ENCODE data around the gene BCORL1. TPM values are rescaled to one million over a fixed set of nuclear protein-coding genes. Genes with fewer than 3 reads are reported as not detected.

The BCORL1 gene
- total RNA-seq, 1 donor from 2014 or later: 1.1 TPM

DNA sequence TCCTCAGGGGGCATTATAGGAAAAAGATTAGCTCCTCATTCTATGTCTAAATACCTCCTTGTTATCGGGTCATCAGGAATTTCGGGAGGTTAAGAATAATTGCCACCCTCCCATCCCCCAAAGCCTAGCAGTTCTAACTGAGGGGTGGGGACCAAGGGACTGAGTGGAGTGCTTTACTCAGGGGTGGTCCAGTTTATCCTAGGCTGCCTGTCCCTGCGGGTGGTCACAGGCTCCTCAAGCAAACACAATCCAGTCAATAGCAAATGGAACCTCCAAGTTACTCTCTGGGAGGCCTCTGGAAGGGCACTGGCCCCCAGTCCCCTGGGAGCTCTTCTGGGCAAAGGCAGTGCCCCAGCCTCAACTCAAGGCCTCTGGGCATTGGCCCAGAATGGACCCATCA is 121.2 kb downstream of the BCORL1 start:
- DNase-seq (ENCODE audit: low read depth): no peak
- Histone ChIP-seq H3K4me3 (ENCODE audit: low read depth, low read length) (no peak overlapping the region), H3K27me3 (ENCODE audit: control insufficient read depth, insufficient read depth, low read length) (no peaks in the 10 kb centered on the region), H3K36me3 (ENCODE audit: control insufficient read depth, insufficient read depth, low read length) (no peaks in the 10 kb centered on the region)
- no peak for FAIRE-seq
- TF ChIP-seq, protein P1, sequence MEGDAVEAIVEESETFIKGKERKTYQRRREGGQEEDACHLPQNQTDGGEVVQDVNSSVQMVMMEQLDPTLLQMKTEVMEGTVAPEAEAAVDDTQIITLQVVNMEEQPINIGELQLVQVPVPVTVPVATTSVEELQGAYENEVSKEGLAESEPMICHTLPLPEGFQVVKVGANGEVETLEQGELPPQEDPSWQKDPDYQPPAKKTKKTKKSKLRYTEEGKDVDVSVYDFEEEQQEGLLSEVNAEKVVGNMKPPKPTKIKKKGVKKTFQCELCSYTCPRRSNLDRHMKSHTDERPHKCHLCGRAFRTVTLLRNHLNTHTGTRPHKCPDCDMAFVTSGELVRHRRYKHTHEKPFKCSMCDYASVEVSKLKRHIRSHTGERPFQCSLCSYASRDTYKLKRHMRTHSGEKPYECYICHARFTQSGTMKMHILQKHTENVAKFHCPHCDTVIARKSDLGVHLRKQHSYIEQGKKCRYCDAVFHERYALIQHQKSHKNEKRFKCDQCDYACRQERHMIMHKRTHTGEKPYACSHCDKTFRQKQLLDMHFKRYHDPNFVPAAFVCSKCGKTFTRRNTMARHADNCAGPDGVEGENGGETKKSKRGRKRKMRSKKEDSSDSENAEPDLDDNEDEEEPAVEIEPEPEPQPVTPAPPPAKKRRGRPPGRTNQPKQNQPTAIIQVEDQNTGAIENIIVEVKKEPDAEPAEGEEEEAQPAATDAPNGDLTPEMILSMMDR (IDR thresholded peaks at IDR 0.05; ENCODE audit: insufficient read depth, low read length, severe bottlenecking): no peak

DNA sequence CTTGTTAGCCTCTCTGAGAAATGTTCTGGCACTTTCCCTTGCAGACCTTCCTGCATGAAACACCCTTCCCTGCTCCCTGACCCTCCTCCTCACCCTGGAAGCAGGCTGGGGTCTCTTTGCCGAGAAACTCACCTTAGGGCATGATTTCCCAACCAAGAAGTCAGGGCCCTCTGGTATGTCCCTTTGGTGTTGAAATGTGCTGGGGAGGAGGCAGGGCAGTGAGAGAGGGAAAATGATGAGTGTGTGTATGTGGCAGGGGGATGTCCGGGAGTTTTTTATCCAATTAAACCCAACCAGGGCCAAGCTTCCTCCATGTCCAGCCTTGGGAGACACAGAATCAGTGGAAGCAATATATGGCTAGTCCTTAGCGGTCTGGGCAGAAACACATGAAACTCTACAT is 122.8 kb downstream of the BCORL1 start:
- DNase-seq (ENCODE audit: low read depth) (no peak), FAIRE-seq (no peak)
- TF ChIP-seq, protein P1 (IDR thresholded peaks at IDR 0.05; ENCODE audit: insufficient read depth, low read length, severe bottlenecking): no peak
- Histone ChIP-seq H3K4me3 (ENCODE audit: low read depth, low read length) (no peak overlapping the region), H3K27me3 (ENCODE audit: control insufficient read depth, insufficient read depth, low read length) (no peaks in the 10 kb centered on the region), H3K36me3 (ENCODE audit: control insufficient read depth, insufficient read depth, low read length) (no peaks in the 10 kb centered on the region)

DNA sequence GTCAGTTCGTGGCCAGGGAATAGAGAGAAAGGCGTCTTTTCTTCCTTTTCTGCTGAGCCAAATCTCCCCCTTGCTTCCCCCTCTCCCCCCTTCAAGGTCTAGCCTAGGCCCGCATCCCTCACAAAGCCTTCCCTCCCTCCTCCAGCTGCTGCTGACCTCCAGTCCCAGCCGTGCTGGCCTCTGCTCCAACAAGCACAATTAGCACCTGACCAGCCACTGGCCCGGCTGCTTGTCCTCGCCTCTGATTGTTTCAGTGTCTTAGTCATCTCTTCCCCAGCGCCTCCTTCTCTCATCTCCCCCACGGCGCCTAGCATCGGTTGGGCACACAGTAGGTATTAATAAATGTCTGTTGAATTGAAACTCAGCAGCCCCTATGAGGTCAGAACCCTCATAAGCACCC is 123.6 kb downstream of the BCORL1 start:
- DNase-seq (ENCODE audit: low read depth) (no peak), FAIRE-seq (no peak)
- no peaks in the 10 kb centered on the region for H3K36me3 ChIP-seq (ENCODE audit: control insufficient read depth, insufficient read depth, low read length)
- no peak overlapping the region for H3K4me3 ChIP-seq (ENCODE audit: low read depth, low read length)
- TF ChIP-seq, protein P1 (IDR thresholded peaks at IDR 0.05; ENCODE audit: insufficient read depth, low read length, severe bottlenecking): no peak
- H3K27me3 ChIP-seq (ENCODE audit: control insufficient read depth, insufficient read depth, low read length): no peaks in the 10 kb centered on the region

Other genes starting within 250 kb of the BCORL1 start
- not detected in 2 replicates for gene XPNPEP2, start 243.7 kb upstream of the BCORL1 start, total RNA-seq
- not detected in 2 replicates for gene SASH3, start 202.7 kb upstream of the BCORL1 start, total RNA-seq
- 15.4 and 17.1 TPM in 2 replicates for gene ZDHHC9, start 138.7 kb upstream of the BCORL1 start, total RNA-seq
- 14.0 and 14.7 TPM in 2 replicates for gene UTP14A, start 76.5 kb upstream of the BCORL1 start, total RNA-seq
- 9.0 and 11.5 TPM in 2 replicates for gene ELF4, start 127.9 kb downstream of the BCORL1 start, total RNA-seq
- 23.8 and 26.6 TPM in 2 replicates for gene AIFM1, start 183.2 kb downstream of the BCORL1 start, total RNA-seq
- 0.13 and 0.26 TPM in 2 replicates for gene RAB33A, start 189.3 kb downstream of the BCORL1 start, total RNA-seq

All from bronchial epithelial cell (primary cell).